B cell (primary cell): Measurements from ENCODE around the gene C2CD4A.

Experiments used
- CTCF ChIP-seq: fragments of 200-600 bp; IDR thresholded peaks from one replicate; pipeline ENCODE4 v1.8.0; 2022; ENCODE audit warnings: antibody characterized with exemption, mild to moderate bottlenecking
- EZH2 ChIP-seq: IDR thresholded peaks from 2 replicates; pipeline ENCODE4 v1.6.1; 2012; ENCODE audit warnings: borderline replicate concordance, low read depth, mild to moderate bottlenecking, moderate library complexity, low read length; ENCODE audit not compliant: insufficient read depth, poor library complexity, severe bottlenecking

- TF ChIP-seq CTCF (no peak), EZH2 (no peak)
These were observed 21.0 kb downstream of the C2CD4A start for GRCh38 chr15:62087671-62088352.
